MM.1S (cell line): ENCODE measurements around the gene POLR3F.
"Not testable (repeated sequence)": the region's sequence is repeated elsewhere in the genome, so short reads cannot be mapped to it uniquely, and the experiment has no call there.

Experiments
- CTCF ChIP-seq: fragments of 300-600 bp; sonication (generic); IDR thresholded peaks from 2 replicates; pipeline ENCODE4 v1.5.1; 2016; ENCODE audit warnings: antibody characterized with exemption, low read length, mixed read lengths
- EZH2 ChIP-seq: fragments of 300-600 bp; sonication (generic); optimal IDR thresholded peaks from 2 replicates; pipeline ENCODE3; 2017; ENCODE audit warnings: low read depth, mild to moderate bottlenecking, antibody characterized with exemption, low read length, mixed read lengths

GRCh38 chr20:18501672-18502071, 34.5 kb downstream of the POLR3F start:
- TF ChIP-seq EZH2, CTCF: not testable (repeated sequence)
